Endothelial cell of umbilical vein (primary cell): ENCODE data around the gene RAB5IF.

Source experiments
- CTCF ChIP-seq, 2 donors: IDR thresholded peaks; 1 replicate in 1 of 2; 2 replicates in 1 of 2; pipeline ENCODE4 v1.5.1; 2011; ENCODE audit warnings: low read length in 2 of 2, mild to moderate bottlenecking in 2 of 2, moderate library complexity in 2 of 2, control low read depth in 1 of 2, inconsistent platforms in 1 of 2, low read depth in 1 of 2; ENCODE audit not compliant: insufficient read depth in 1 of 2; ENCODE audit errors: extremely low read depth in 1 of 2
- POLR2A ChIP-seq: IDR thresholded peaks from 2 replicates; pipeline ENCODE4 v1.6.1; 2012; ENCODE audit warnings: low read depth, mild to moderate bottlenecking, control low read depth, low read length

GRCh38 chr20:36576081-36576445 is 29.5 kb upstream of the RAB5IF start:
- TF ChIP-seq POLR2A = no peak
- TF ChIP-seq CTCF (IDR thresholded peaks at IDR 0.05; ENCODE audit: extremely low read depth in 1 of 2, insufficient read depth in 1 of 2, low read depth in 1 of 2, low read length in 2 of 2) = no peak
